Calu3 (cell line): ENCODE results near the gene SH3PXD2A. TPM values are rescaled to one million over a fixed set of nuclear protein-coding genes. Genes with fewer than 3 reads are reported as not detected.

ENCODE experiments used
- BruUV-seq: library from RNA; stranded (reverse); fragments of 400-500 nt; replicated peaks from 2 replicates; lab custom pipeline; 2021; lab: Mats Ljungman, UMichigan
- CTCF ChIA-PET: fragments of 300-600 bp; sonication (Branson Sonifier 250); formaldehyde crosslinking; loops from one replicate; lab custom pipeline; 2022; ENCODE audit warnings: antibody characterized with exemption; lab: Charles Lee
- DNase-seq: peaks from one replicate; pipeline ENCODE4 v3.0.0; 2022
- H3K27ac Mint-ChIP-seq: one replicate; pipeline ENCODE4 v1.8.0; 2022; ENCODE audit warnings: mixed read lengths; ENCODE audit not compliant: unreplicated experiment
- H3K27me3 Mint-ChIP-seq: one replicate; pipeline ENCODE4 v1.8.0; 2022; ENCODE audit warnings: mixed read lengths; ENCODE audit not compliant: unreplicated experiment
- H3K36me3 Mint-ChIP-seq: one replicate; pipeline ENCODE4 v1.8.0; 2022; ENCODE audit warnings: mild to moderate bottlenecking, moderate library complexity, mixed read lengths; ENCODE audit not compliant: insufficient read depth, unreplicated experiment
- H3K4me1 Mint-ChIP-seq: one replicate; pipeline ENCODE4 v1.8.0; 2022; ENCODE audit warnings: mild to moderate bottlenecking, low read depth, mixed read lengths; ENCODE audit not compliant: unreplicated experiment
- H3K4me3 Mint-ChIP-seq: one replicate; pipeline ENCODE4 v1.8.0; 2022; ENCODE audit warnings: mild to moderate bottlenecking, low read depth, moderate library complexity, mixed read lengths; ENCODE audit not compliant: unreplicated experiment
- H3K9me3 Mint-ChIP-seq: one replicate; pipeline ENCODE4 v1.8.0; 2022; ENCODE audit warnings: low read depth, mixed read lengths; ENCODE audit not compliant: unreplicated experiment
- intact Hi-C: fragments of 100-400 bp; cut with micrococcal nuclease; formaldehyde crosslinking; loops from one replicate; pipeline ENCODE4 v1.10.0; 2022; ENCODE audit not compliant: unreplicated experiment
- total RNA-seq: library from RNA; stranded (reverse); gene quantifications from 2 replicates; pipeline ENCODE4 v1.2.3, GENCODE V29; 2022
- TF ChIP-seq, protein P1 (sequence below): fragments of 200-600 bp; IDR thresholded peaks from one replicate; pipeline ENCODE4 v1.8.0; 2022; ENCODE audit warnings: antibody characterized with exemption; ENCODE audit not compliant: unreplicated experiment

SH3PXD2A gene
- total RNA-seq, 1 experiment from 2014 or later: 7.5 TPM

DNA sequence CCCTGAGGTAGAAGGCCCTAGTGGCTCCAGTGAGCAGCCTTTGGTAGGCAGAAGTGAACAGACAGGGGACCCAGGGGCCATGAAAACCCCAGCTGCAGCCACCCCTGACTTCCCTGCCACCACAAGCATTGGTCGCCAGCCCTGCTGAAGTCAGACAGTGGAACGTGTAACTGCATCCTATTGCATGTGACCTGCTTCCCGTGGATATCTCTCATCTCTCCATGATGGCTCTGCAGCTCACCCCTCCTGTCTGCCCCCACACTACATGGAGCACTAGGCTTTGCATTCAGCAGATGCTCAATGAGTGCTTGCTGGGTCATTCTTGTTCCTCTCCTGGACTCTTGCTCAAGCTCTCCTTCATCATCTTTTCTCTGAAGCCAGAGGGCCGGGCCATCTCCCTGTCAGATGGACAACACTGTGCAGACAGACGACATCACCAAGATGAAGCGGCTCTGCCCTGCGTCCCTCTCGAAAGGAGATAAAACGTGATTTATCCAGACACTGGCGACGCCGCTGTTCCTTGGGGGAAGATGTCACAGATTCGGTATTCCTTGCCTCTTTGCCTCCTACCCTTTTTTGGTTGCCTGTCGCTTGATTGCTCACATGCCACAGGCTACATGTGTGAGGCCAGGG lies 117.5 kb downstream of the SH3PXD2A start:
- intact Hi-C loops: no loop called here
- Mint-ChIP-seq H3K4me3 (no peak overlapping the region), H3K4me1 (peaks cover 2% of the 10 kb centered on the region), H3K36me3 (no peaks in the 10 kb centered on the region), H3K27me3 (peaks cover 27% of the 10 kb centered on the region), H3K9me3 (no peaks in the 10 kb centered on the region), H3K27ac (no peak overlapping the region)
- no TSS peak for BruUV-seq
- TF ChIP-seq, protein P1, sequence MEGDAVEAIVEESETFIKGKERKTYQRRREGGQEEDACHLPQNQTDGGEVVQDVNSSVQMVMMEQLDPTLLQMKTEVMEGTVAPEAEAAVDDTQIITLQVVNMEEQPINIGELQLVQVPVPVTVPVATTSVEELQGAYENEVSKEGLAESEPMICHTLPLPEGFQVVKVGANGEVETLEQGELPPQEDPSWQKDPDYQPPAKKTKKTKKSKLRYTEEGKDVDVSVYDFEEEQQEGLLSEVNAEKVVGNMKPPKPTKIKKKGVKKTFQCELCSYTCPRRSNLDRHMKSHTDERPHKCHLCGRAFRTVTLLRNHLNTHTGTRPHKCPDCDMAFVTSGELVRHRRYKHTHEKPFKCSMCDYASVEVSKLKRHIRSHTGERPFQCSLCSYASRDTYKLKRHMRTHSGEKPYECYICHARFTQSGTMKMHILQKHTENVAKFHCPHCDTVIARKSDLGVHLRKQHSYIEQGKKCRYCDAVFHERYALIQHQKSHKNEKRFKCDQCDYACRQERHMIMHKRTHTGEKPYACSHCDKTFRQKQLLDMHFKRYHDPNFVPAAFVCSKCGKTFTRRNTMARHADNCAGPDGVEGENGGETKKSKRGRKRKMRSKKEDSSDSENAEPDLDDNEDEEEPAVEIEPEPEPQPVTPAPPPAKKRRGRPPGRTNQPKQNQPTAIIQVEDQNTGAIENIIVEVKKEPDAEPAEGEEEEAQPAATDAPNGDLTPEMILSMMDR: no peak
- CTCF ChIA-PET: no interaction called here
- DNase-seq: no peak

DNA sequence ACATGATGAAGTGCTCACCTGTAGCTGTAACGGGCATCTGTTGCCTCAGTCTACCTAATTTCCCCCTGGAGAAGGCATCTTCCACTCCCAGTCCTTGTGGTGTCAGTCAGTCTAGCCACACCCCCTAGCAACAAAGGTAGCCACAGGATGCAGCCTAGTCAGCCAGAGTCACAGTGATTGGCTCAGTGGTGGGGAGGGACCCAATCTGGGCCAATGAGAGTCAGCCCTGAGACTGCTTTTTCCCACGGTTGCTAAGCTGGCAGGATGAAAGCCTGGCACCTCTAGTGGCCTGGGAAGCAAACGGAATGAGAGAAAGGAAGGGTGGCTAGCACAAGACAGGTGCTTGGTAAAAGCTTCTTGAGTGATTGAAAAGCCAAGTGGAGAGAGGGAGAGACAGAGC lies 118.6 kb downstream of the SH3PXD2A start:
- CTCF ChIA-PET: no interaction called here
- intact Hi-C loops: no loop called here
- Mint-ChIP-seq H3K4me3 (no peak overlapping the region), H3K27me3 (peaks cover 27% of the 10 kb centered on the region), H3K9me3 (no peaks in the 10 kb centered on the region), H3K36me3 (no peaks in the 10 kb centered on the region), H3K4me1 (peaks cover 13% of the 10 kb centered on the region), H3K27ac (no peak overlapping the region)
- TF ChIP-seq, protein P1: no peak
- no TSS peak for BruUV-seq
- DNase-seq: no peak

GRCh38 chr10:103736044-103736443 lies 119.3 kb downstream of the SH3PXD2A start:
- no peak for DNase-seq
- Mint-ChIP-seq H3K9me3 (no peaks in the 10 kb centered on the region), H3K27ac (no peak overlapping the region), H3K36me3 (no peaks in the 10 kb centered on the region), H3K4me3 (no peak overlapping the region), H3K27me3 (peaks cover 25% of the 10 kb centered on the region), H3K4me1 (peaks cover 16% of the 10 kb centered on the region)
- BruUV-seq: no TSS peak
- intact Hi-C loops: no loop called here
- TF ChIP-seq, protein P1: no peak
- CTCF ChIA-PET: no interaction called here

DNA sequence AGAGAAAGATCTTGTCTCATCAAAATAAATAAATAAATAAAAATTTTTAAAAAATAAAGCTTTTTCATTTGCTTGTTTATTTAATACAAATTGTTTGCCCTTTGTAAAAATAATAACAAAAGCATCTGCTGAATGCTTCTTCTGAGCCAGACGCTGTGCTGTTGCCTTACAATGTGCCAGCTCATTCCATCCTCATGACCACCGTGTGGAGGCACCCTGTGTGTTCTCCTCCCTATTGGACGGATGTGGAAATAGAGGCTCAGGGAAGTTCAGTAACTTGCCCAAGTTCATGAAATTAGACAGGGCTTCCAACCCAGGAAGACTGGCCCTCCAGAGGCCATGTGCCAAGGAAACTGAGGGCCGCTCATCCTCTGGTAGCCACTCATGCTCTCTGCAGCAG lies 120.6 kb downstream of the SH3PXD2A start:
- no TSS peak for BruUV-seq

More for the DNA sequence above, 120.6 kb downstream of the SH3PXD2A start:
- DNase-seq: no peak
- Mint-ChIP-seq H3K27me3 (peaks cover 15% of the 10 kb centered on the region), H3K4me3 (no peak overlapping the region), H3K4me1 (peaks cover 16% of the 10 kb centered on the region), H3K36me3 (no peaks in the 10 kb centered on the region), H3K9me3 (no peaks in the 10 kb centered on the region), H3K27ac (no peak overlapping the region)
- intact Hi-C loops: no loop called here
- TF ChIP-seq, protein P1: no peak
- CTCF ChIA-PET: no interaction called here
